ENCODE measurements around the gene SPECC1.
"Not testable (repeated sequence)": the region's sequence is repeated elsewhere in the genome, so short reads cannot be mapped to it uniquely, and the experiment has no call there.

SPECC1 gene

GRCh38 chr17:20158580-20158979 is 149.4 kb downstream of the SPECC1 start:
- Mint-ChIP-seq H3K27me3 (peaks cover 13% of the 10 kb centered on the region), H3K9me3 (no peaks in the 10 kb centered on the region), H3K4me3 (no peak overlapping the region), H3K27ac (no peak overlapping the region), H3K4me1 (ENCODE audit: low read depth) (peaks cover 5% of the 10 kb centered on the region), H3K36me3 (ENCODE audit: low read depth) (no peaks in the 10 kb centered on the region)
- no peak for DNase-seq

GRCh38 chr17:20159406-20160069 is 150.4 kb downstream of the SPECC1 start:
- peaks cover 5% of the 10 kb centered on the region for H3K4me1 Mint-ChIP-seq (ENCODE audit: low read depth)
- no peak overlapping the region for H3K27ac Mint-ChIP-seq
- peaks cover 13% of the 10 kb centered on the region for H3K27me3 Mint-ChIP-seq
- DNase-seq, result no peak
- H3K9me3 Mint-ChIP-seq, result no peaks in the 10 kb centered on the region
- no peak overlapping the region for H3K4me3 Mint-ChIP-seq
- no peaks in the 10 kb centered on the region for H3K36me3 Mint-ChIP-seq (ENCODE audit: low read depth)

- not testable (repeated sequence) for H3K4me1 Mint-ChIP-seq (ENCODE audit: low read depth); H3K4me3 Mint-ChIP-seq; H3K36me3 Mint-ChIP-seq (ENCODE audit: low read depth); H3K27me3 Mint-ChIP-seq; H3K9me3 Mint-ChIP-seq; DNase-seq; H3K27ac Mint-ChIP-seq
These were observed 156.4 kb downstream of the SPECC1 start for GRCh38 chr17:20165516-20165915.

- no peak overlapping the region for H3K27ac Mint-ChIP-seq
- no peaks in the 10 kb centered on the region for H3K4me1 Mint-ChIP-seq (ENCODE audit: low read depth)
- H3K27me3 Mint-ChIP-seq, result no peaks in the 10 kb centered on the region
- H3K4me3 Mint-ChIP-seq, result no peak overlapping the region
- H3K36me3 Mint-ChIP-seq (ENCODE audit: low read depth), result no peaks in the 10 kb centered on the region
- no peak for DNase-seq
- no peaks in the 10 kb centered on the region for H3K9me3 Mint-ChIP-seq
These were observed 160.9 kb downstream of the SPECC1 start for GRCh38 chr17:20170085-20170484.

GRCh38 chr17:20171741-20172365 is 162.7 kb downstream of the SPECC1 start:
- Mint-ChIP-seq H3K27ac (no peak overlapping the region), H3K4me3 (no peak overlapping the region), H3K36me3 (ENCODE audit: low read depth) (no peaks in the 10 kb centered on the region), H3K27me3 (no peaks in the 10 kb centered on the region), H3K9me3 (no peaks in the 10 kb centered on the region), H3K4me1 (ENCODE audit: low read depth) (no peaks in the 10 kb centered on the region)
- DNase-seq, result no peak

GRCh38 chr17:20172376-20172775 is 163.2 kb downstream of the SPECC1 start:
- DNase-seq, result no peak
- no peak overlapping the region for H3K27ac Mint-ChIP-seq
- H3K36me3 Mint-ChIP-seq (ENCODE audit: low read depth), result no peaks in the 10 kb centered on the region
- no peaks in the 10 kb centered on the region for H3K4me1 Mint-ChIP-seq (ENCODE audit: low read depth)
- no peaks in the 10 kb centered on the region for H3K27me3 Mint-ChIP-seq
- H3K9me3 Mint-ChIP-seq, result no peaks in the 10 kb centered on the region
- H3K4me3 Mint-ChIP-seq, result no peak overlapping the region

- H3K36me3 Mint-ChIP-seq (ENCODE audit: low read depth), result no peaks in the 10 kb centered on the region
- no peaks in the 10 kb centered on the region for H3K4me1 Mint-ChIP-seq (ENCODE audit: low read depth)
These were observed 163.9 kb downstream of the SPECC1 start for GRCh38 chr17:20173091-20173490.

GRCh38 chr17:20174588-20175265 is 165.6 kb downstream of the SPECC1 start:
- Mint-ChIP-seq H3K27me3 (no peaks in the 10 kb centered on the region), H3K4me1 (ENCODE audit: low read depth) (no peaks in the 10 kb centered on the region), H3K36me3 (ENCODE audit: low read depth) (no peaks in the 10 kb centered on the region), H3K9me3 (no peaks in the 10 kb centered on the region), H3K27ac (no peak overlapping the region), H3K4me3 (no peak overlapping the region)
- no peak for DNase-seq

More at GRCh38 chr17:20173091-20173490, 163.9 kb downstream of the SPECC1 start:
- H3K27ac Mint-ChIP-seq, result no peak overlapping the region
- no peak for DNase-seq
- no peak overlapping the region for H3K4me3 Mint-ChIP-seq
- H3K27me3 Mint-ChIP-seq, result no peaks in the 10 kb centered on the region
- H3K9me3 Mint-ChIP-seq, result no peaks in the 10 kb centered on the region

- peaks cover 3% of the 10 kb centered on the region for H3K27me3 Mint-ChIP-seq
- no peak overlapping the region for H3K27ac Mint-ChIP-seq
- no peaks in the 10 kb centered on the region for H3K4me1 Mint-ChIP-seq (ENCODE audit: low read depth)
- H3K4me3 Mint-ChIP-seq, result no peak overlapping the region
- no peaks in the 10 kb centered on the region for H3K36me3 Mint-ChIP-seq (ENCODE audit: low read depth)
- no peaks in the 10 kb centered on the region for H3K9me3 Mint-ChIP-seq
- DNase-seq, result no peak
These were observed 169.9 kb downstream of the SPECC1 start for GRCh38 chr17:20179041-20179440.

- H3K4me3 Mint-ChIP-seq, result no peak overlapping the region
- no peaks in the 10 kb centered on the region for H3K36me3 Mint-ChIP-seq (ENCODE audit: low read depth)
- H3K27ac Mint-ChIP-seq, result no peak overlapping the region
- DNase-seq, result no peak
- no peaks in the 10 kb centered on the region for H3K9me3 Mint-ChIP-seq
- no peaks in the 10 kb centered on the region for H3K4me1 Mint-ChIP-seq (ENCODE audit: low read depth)
- H3K27me3 Mint-ChIP-seq, result peaks cover 3% of the 10 kb centered on the region
These were observed 171.5 kb downstream of the SPECC1 start for GRCh38 chr17:20180661-20181060.

GRCh38 chr17:20184181-20184580 is 175.0 kb downstream of the SPECC1 start:
- no peak overlapping the region for H3K4me3 Mint-ChIP-seq
- H3K36me3 Mint-ChIP-seq (ENCODE audit: low read depth), result no peaks in the 10 kb centered on the region
- no peak for DNase-seq
- no peaks in the 10 kb centered on the region for H3K4me1 Mint-ChIP-seq (ENCODE audit: low read depth)
- no peaks in the 10 kb centered on the region for H3K9me3 Mint-ChIP-seq
- peaks cover 3% of the 10 kb centered on the region for H3K27me3 Mint-ChIP-seq
- no peak overlapping the region for H3K27ac Mint-ChIP-seq

GRCh38 chr17:20184977-20185619 is 175.9 kb downstream of the SPECC1 start:
- no peak overlapping the region for H3K4me3 Mint-ChIP-seq
- no peaks in the 10 kb centered on the region for H3K36me3 Mint-ChIP-seq (ENCODE audit: low read depth)

GRCh38 chr17:20187049-20187448 is 177.9 kb downstream of the SPECC1 start:
- H3K27me3 Mint-ChIP-seq, result no peaks in the 10 kb centered on the region
- H3K9me3 Mint-ChIP-seq, result no peaks in the 10 kb centered on the region
- no peak overlapping the region for H3K27ac Mint-ChIP-seq
- peaks cover 6% of the 10 kb centered on the region for H3K4me1 Mint-ChIP-seq (ENCODE audit: low read depth)
- no peaks in the 10 kb centered on the region for H3K36me3 Mint-ChIP-seq (ENCODE audit: low read depth)
- no peak for DNase-seq
- H3K4me3 Mint-ChIP-seq, result no peak overlapping the region

More at GRCh38 chr17:20184977-20185619, 175.9 kb downstream of the SPECC1 start:
- no peaks in the 10 kb centered on the region for H3K9me3 Mint-ChIP-seq
- H3K27ac Mint-ChIP-seq, result no peak overlapping the region
- DNase-seq, result no peak
- peaks cover 6% of the 10 kb centered on the region for H3K4me1 Mint-ChIP-seq (ENCODE audit: low read depth)
- no peaks in the 10 kb centered on the region for H3K27me3 Mint-ChIP-seq

- Mint-ChIP-seq H3K27ac (no peak overlapping the region), H3K4me1 (ENCODE audit: low read depth) (peaks cover 6% of the 10 kb centered on the region), H3K9me3 (no peaks in the 10 kb centered on the region), H3K4me3 (no peak overlapping the region), H3K27me3 (no peaks in the 10 kb centered on the region), H3K36me3 (ENCODE audit: low read depth) (no peaks in the 10 kb centered on the region)
- no peak for DNase-seq
These were observed 180.1 kb downstream of the SPECC1 start for GRCh38 chr17:20189302-20189701.

- no peak overlapping the region for H3K27ac Mint-ChIP-seq
- H3K4me1 Mint-ChIP-seq (ENCODE audit: low read depth), result peaks cover 6% of the 10 kb centered on the region
- no peak overlapping the region for H3K4me3 Mint-ChIP-seq
- H3K27me3 Mint-ChIP-seq, result no peaks in the 10 kb centered on the region
- H3K36me3 Mint-ChIP-seq (ENCODE audit: low read depth), result no peaks in the 10 kb centered on the region
- H3K9me3 Mint-ChIP-seq, result no peaks in the 10 kb centered on the region
- DNase-seq, result no peak
These were observed 180.8 kb downstream of the SPECC1 start for GRCh38 chr17:20189979-20190378.
